GM19023 (cell line): Measurements from ENCODE around the gene SIL1.

ENCODE experiments used
- ATAC-seq: cut with Tn5 transposase; IDR thresholded peaks from one replicate; pipeline ENCODE4 v1.9.1; 2021; ENCODE audit warnings: mild to moderate bottlenecking, moderate library complexity; ENCODE audit not compliant: unreplicated experiment

Gene SIL1

GRCh38 chr5:138898299-138898698 is 299.9 kb downstream of the SIL1 start:
- ATAC-seq = no peak
